Measurements from ENCODE around the gene RNF150.
"Not testable (repeated sequence)": the region's sequence is repeated elsewhere in the genome, so short reads cannot be mapped to it uniquely, and the experiment has no call there.

Gene RNF150

DNA sequence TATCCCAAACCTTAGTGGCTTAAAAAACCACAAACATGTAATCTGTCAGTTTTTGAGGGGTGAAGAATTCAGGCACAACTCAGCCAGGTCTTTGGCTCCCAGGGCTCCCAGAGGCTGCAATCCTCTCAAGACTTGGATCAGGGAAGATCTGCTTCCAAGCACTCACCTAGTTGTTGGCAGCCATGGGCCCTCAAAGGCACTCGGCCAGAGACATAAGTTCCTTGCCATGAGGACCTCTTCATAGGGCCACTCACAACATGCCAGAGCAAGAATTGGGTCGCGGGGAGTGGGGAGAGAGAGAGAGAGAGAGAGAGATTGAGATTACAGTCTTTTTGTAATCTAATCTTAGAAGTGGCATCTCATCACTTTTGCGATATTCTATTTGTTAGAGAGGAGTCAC is 300.0 kb downstream of the RNF150 start:
- Histone ChIP-seq H3K27me3 (ENCODE audit: control insufficient read depth, insufficient read depth, low read length) (no peaks in the 10 kb centered on the region), H3K4me1 (ENCODE audit: control insufficient read depth, insufficient read depth, low read length) (no peaks in the 10 kb centered on the region), H3K9ac (ENCODE audit: low read length) (no peak overlapping the region), H3K4me3 (ENCODE audit: low read length) (no peak overlapping the region), H3K27ac (ENCODE audit: low read depth, low read length) (no peak overlapping the region), H3K36me3 (ENCODE audit: control insufficient read depth, insufficient read depth, low read length) (no peaks in the 10 kb centered on the region)

- Histone ChIP-seq H3K4me3 (ENCODE audit: low read length) (no peak overlapping the region), H3K9ac (ENCODE audit: low read length) (no peak overlapping the region), H3K36me3 (ENCODE audit: control insufficient read depth, insufficient read depth, low read length) (no peaks in the 10 kb centered on the region), H3K27me3 (ENCODE audit: control insufficient read depth, insufficient read depth, low read length) (no peaks in the 10 kb centered on the region), H3K27ac (ENCODE audit: low read depth, low read length) (no peak overlapping the region), H3K4me1 (ENCODE audit: control insufficient read depth, insufficient read depth, low read length) (no peaks in the 10 kb centered on the region)
Observed at GRCh38 chr4:140829825-140830224, 303.4 kb downstream of the RNF150 start.

- H3K4me1 ChIP-seq (ENCODE audit: control insufficient read depth, insufficient read depth, low read length), result no peaks in the 10 kb centered on the region
- H3K4me3 ChIP-seq (ENCODE audit: low read length), result no peak overlapping the region
- no peaks in the 10 kb centered on the region for H3K36me3 ChIP-seq (ENCODE audit: control insufficient read depth, insufficient read depth, low read length)
- H3K27ac ChIP-seq (ENCODE audit: low read depth, low read length), result no peak overlapping the region
- no peak overlapping the region for H3K9ac ChIP-seq (ENCODE audit: low read length)
- H3K27me3 ChIP-seq (ENCODE audit: control insufficient read depth, insufficient read depth, low read length), result no peaks in the 10 kb centered on the region
Observed at GRCh38 chr4:140826701-140827027, 306.6 kb downstream of the RNF150 start.

GRCh38 chr4:140820520-140820919 is 312.7 kb downstream of the RNF150 start:
- H3K27me3 ChIP-seq (ENCODE audit: control insufficient read depth, insufficient read depth, low read length); H3K9ac ChIP-seq (ENCODE audit: low read length); H3K36me3 ChIP-seq (ENCODE audit: control insufficient read depth, insufficient read depth, low read length); H3K4me1 ChIP-seq (ENCODE audit: control insufficient read depth, insufficient read depth, low read length); H3K4me3 ChIP-seq (ENCODE audit: low read length); H3K27ac ChIP-seq (ENCODE audit: low read depth, low read length): not testable (repeated sequence)

GRCh38 chr4:140819610-140820009 is 313.7 kb downstream of the RNF150 start:
- Histone ChIP-seq H3K36me3 (ENCODE audit: control insufficient read depth, insufficient read depth, low read length) (no peaks in the 10 kb centered on the region), H3K27ac (ENCODE audit: low read depth, low read length) (no peak overlapping the region), H3K4me1 (ENCODE audit: control insufficient read depth, insufficient read depth, low read length) (no peaks in the 10 kb centered on the region), H3K27me3 (ENCODE audit: control insufficient read depth, insufficient read depth, low read length) (no peaks in the 10 kb centered on the region), H3K9ac (ENCODE audit: low read length) (no peak overlapping the region), H3K4me3 (ENCODE audit: low read length) (no peak overlapping the region)

DNA sequence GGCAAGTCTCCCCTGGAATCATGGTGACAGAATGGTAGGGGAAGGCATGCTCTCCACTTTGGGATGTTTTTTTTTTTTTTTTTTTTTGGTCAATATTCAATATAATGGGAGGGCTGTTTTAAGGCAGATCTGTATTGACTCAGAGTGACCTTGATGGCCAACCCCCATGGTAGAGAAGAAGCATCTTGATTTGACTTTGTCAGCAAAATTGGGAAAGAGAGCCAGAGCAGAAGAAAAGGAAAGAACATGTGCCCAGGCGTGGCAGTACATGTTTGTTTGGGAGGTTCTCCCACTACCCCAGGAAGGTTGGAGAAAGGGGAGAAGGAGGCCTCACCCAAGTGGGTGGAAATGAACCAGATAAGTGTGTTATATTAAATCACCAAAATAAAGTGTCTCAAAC is 314.8 kb downstream of the RNF150 start:
- H3K36me3 ChIP-seq (ENCODE audit: control insufficient read depth, insufficient read depth, low read length), result no peaks in the 10 kb centered on the region

DNA sequence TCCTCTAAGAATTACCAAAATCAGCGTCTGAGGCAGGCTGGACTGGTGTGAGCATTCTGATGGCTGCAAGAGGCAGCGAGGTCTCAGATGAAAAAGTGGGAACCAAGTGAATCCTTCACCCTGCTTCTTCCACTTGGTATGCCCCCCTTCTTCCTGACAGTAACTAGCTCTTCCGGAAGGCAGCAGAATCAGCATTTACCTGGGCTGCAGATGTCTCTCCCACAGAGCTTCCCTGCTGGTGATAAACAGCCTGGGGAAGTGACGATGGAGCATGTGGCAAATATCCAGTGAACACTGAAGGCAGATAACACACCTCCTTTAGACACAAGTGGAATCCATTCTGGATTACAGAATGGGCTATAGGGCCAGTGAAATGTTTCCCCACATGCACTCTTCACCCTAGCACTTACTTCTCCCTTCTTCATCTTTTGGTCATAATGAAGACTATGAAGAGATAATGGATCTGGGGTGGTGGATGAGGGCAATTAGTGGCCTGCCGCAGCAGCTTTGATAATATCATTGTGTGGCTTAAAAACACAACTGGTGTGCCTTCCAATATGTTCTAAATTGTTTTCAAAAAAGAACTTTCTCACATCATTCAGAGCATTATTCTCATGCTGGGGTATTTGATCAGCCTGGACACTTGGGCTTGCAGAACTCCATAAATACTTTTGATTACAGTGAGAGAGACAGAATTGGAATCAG is 316.3 kb downstream of the RNF150 start:
- no peak overlapping the region for H3K4me3 ChIP-seq (ENCODE audit: low read length)
- H3K27ac ChIP-seq (ENCODE audit: low read depth, low read length), result no peak overlapping the region
- no peaks in the 10 kb centered on the region for H3K27me3 ChIP-seq (ENCODE audit: control insufficient read depth, insufficient read depth, low read length)

More for the DNA sequence above, 314.8 kb downstream of the RNF150 start:
- no peak overlapping the region for H3K9ac ChIP-seq (ENCODE audit: low read length)
- H3K4me1 ChIP-seq (ENCODE audit: control insufficient read depth, insufficient read depth, low read length), result no peaks in the 10 kb centered on the region
- no peaks in the 10 kb centered on the region for H3K27me3 ChIP-seq (ENCODE audit: control insufficient read depth, insufficient read depth, low read length)
- H3K4me3 ChIP-seq (ENCODE audit: low read length), result no peak overlapping the region
- H3K27ac ChIP-seq (ENCODE audit: low read depth, low read length), result no peak overlapping the region

GRCh38 chr4:140813804-140814203 is 319.5 kb downstream of the RNF150 start:
- no peaks in the 10 kb centered on the region for H3K4me1 ChIP-seq (ENCODE audit: control insufficient read depth, insufficient read depth, low read length)
- no peak overlapping the region for H3K9ac ChIP-seq (ENCODE audit: low read length)
- no peak overlapping the region for H3K4me3 ChIP-seq (ENCODE audit: low read length)
- no peaks in the 10 kb centered on the region for H3K36me3 ChIP-seq (ENCODE audit: control insufficient read depth, insufficient read depth, low read length)
- H3K27ac ChIP-seq (ENCODE audit: low read depth, low read length), result no peak overlapping the region
- no peaks in the 10 kb centered on the region for H3K27me3 ChIP-seq (ENCODE audit: control insufficient read depth, insufficient read depth, low read length)

More for the DNA sequence above, 316.3 kb downstream of the RNF150 start:
- Histone ChIP-seq H3K9ac (ENCODE audit: low read length) (no peak overlapping the region), H3K4me1 (ENCODE audit: control insufficient read depth, insufficient read depth, low read length) (no peaks in the 10 kb centered on the region), H3K36me3 (ENCODE audit: control insufficient read depth, insufficient read depth, low read length) (no peaks in the 10 kb centered on the region)

GRCh38 chr4:140812916-140813315 is 320.4 kb downstream of the RNF150 start:
- Histone ChIP-seq H3K9ac (ENCODE audit: low read length) (no peak overlapping the region), H3K27ac (ENCODE audit: low read depth, low read length) (no peak overlapping the region), H3K27me3 (ENCODE audit: control insufficient read depth, insufficient read depth, low read length) (no peaks in the 10 kb centered on the region), H3K4me1 (ENCODE audit: control insufficient read depth, insufficient read depth, low read length) (no peaks in the 10 kb centered on the region), H3K4me3 (ENCODE audit: low read length) (no peak overlapping the region), H3K36me3 (ENCODE audit: control insufficient read depth, insufficient read depth, low read length) (no peaks in the 10 kb centered on the region)

DNA sequence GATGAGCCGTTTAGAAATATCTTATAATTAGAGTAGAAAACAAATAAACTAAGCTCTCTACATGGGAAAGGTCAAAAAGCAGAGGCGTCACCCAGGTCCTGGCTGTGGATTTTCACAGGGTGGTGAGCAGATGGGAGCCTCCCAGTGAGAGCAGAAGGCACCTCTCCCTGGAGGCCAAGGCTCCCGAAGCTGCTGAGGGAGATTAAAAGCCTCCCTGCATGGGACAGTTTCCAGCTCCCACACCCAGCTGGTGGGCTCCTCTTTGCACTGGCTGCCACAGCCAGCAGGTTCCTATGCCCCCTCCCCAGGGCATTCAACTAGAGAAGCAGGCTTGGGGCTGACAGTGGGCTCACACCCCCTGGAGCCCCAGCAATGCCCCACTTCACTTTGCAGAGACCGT is 321.8 kb downstream of the RNF150 start:
- Histone ChIP-seq H3K27ac (ENCODE audit: low read depth, low read length) (no peak overlapping the region), H3K36me3 (ENCODE audit: control insufficient read depth, insufficient read depth, low read length) (no peaks in the 10 kb centered on the region), H3K4me1 (ENCODE audit: control insufficient read depth, insufficient read depth, low read length) (no peaks in the 10 kb centered on the region), H3K4me3 (ENCODE audit: low read length) (no peak overlapping the region), H3K9ac (ENCODE audit: low read length) (no peak overlapping the region), H3K27me3 (ENCODE audit: control insufficient read depth, insufficient read depth, low read length) (no peaks in the 10 kb centered on the region)

DNA sequence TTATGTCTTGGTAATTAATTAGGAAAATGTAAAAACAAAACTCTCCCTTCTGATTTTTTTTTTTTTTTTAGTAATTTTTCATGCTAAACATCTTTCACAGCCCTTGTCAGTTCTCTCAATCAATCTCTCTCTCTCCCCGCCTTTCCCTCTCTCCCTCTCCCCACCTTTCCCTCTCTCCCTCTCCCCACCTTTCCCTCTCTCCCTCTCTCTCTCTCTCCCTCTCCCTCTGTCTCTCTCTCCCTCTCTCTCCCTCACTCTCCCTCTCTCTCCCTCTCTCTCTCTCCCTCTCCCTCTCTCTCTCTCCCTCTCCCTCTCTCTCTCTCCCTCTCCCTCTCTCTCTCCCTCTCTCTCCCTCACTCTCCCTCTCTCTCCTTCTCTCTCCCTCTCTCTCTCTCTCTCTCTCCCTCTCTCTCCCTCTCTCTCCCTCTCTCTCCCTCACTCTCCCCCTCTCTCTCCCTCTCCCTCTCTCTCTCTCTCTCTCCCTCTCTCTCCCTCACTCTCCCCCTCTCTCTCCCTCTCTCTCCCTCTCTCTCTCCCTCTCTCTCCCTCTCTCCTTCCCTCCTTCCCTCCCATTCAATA is 322.6 kb downstream of the RNF150 start:
- not testable (repeated sequence) for H3K36me3 ChIP-seq (ENCODE audit: control insufficient read depth, insufficient read depth, low read length); H3K4me3 ChIP-seq (ENCODE audit: low read length); H3K9ac ChIP-seq (ENCODE audit: low read length); H3K27me3 ChIP-seq (ENCODE audit: control insufficient read depth, insufficient read depth, low read length); H3K4me1 ChIP-seq (ENCODE audit: control insufficient read depth, insufficient read depth, low read length); H3K27ac ChIP-seq (ENCODE audit: low read depth, low read length)

All from rectal smooth muscle tissue (tissue), 1 donor.